ENCODE measurements around the gene IFT25. TPM values are rescaled to one million over a fixed set of nuclear protein-coding genes. Genes with fewer than 3 reads are reported as not detected.

The IFT25 gene
- total RNA-seq, 1 experiment from 2014 or later: 42.9 TPM

DNA sequence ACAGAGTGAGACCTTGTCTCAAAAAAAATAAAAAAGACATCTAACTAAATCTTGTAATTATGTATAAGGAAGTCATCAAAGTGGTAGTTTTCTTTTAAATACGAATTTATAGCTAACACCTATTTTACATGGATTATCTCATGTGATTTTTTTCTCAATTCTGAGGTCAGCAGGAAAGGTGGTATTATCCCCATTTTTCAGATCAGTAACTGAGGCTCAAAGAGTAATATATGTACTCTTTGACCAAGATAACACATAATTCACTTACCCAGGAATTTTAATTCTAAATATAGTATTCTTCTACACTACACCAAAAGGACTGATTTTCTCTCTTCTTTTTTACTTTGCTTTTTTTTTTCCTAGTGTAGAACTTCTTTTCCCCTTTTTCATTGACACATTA, 9.1 kb downstream of the IFT25 start:
- in situ Hi-C loops (cut with HindIII; ENCODE audit: low pct_unique_long_range_greater_than_20kb, low sequenced_read_pairs) (no loop called here), intact Hi-C loops (cut with micrococcal nuclease; ENCODE audit: unreplicated experiment) (no loop called here)
- DNase-seq (ENCODE audit: low read depth, low spot score): no peak
- Histone ChIP-seq H3K36me3 (ENCODE audit: control insufficient read depth, insufficient read depth, low read length) (no peaks in the 10 kb centered on the region), H3K4me3 (ENCODE audit: low read depth in 2 of 2, low read length in 2 of 2) (no peak overlapping the region), H3K9me3 (ENCODE audit: control insufficient read depth, insufficient read depth, low read depth, low read length) (peaks cover 15% of the 10 kb centered on the region; the same call in 1 of the 2 replicates), H3K27ac (ENCODE audit: low read length) (no peak overlapping the region), H3K27me3 (ENCODE audit: control insufficient read depth, insufficient read depth, low read length) (no peaks in the 10 kb centered on the region), H3K4me1 (ENCODE audit: control insufficient read depth, insufficient read depth, low read length) (no peaks in the 10 kb centered on the region)
- CTCF ChIA-PET: no interaction called here
- POLR2A ChIA-PET: no interaction called here
- TF ChIP-seq SIN3A (IDR thresholded peaks at IDR 0.05; ENCODE audit: borderline replicate concordance, insufficient read depth, low read depth, low read length) (no peak), REST (IDR thresholded peaks at IDR 0.05; ENCODE audit: insufficient read depth in 1 of 2, low read depth in 2 of 2, low read length in 1 of 2) (no peak), POLR2AphosphoS5 (IDR thresholded peaks at IDR 0.05; ENCODE audit: low read depth, low read length) (no peak), TCF7L2 (IDR thresholded peaks at IDR 0.05; ENCODE audit: low read depth, low read length) (no peak)
- TF ChIP-seq, protein P1, sequence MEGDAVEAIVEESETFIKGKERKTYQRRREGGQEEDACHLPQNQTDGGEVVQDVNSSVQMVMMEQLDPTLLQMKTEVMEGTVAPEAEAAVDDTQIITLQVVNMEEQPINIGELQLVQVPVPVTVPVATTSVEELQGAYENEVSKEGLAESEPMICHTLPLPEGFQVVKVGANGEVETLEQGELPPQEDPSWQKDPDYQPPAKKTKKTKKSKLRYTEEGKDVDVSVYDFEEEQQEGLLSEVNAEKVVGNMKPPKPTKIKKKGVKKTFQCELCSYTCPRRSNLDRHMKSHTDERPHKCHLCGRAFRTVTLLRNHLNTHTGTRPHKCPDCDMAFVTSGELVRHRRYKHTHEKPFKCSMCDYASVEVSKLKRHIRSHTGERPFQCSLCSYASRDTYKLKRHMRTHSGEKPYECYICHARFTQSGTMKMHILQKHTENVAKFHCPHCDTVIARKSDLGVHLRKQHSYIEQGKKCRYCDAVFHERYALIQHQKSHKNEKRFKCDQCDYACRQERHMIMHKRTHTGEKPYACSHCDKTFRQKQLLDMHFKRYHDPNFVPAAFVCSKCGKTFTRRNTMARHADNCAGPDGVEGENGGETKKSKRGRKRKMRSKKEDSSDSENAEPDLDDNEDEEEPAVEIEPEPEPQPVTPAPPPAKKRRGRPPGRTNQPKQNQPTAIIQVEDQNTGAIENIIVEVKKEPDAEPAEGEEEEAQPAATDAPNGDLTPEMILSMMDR (IDR thresholded peaks at IDR 0.05): no peak
- no TSS peak for BruUV-seq (replicated peaks)
- no peak for ATAC-seq

- intact Hi-C loops (cut with micrococcal nuclease; ENCODE audit: unreplicated experiment) (no loop called here), in situ Hi-C loops (cut with HindIII; ENCODE audit: low pct_unique_long_range_greater_than_20kb, low sequenced_read_pairs) (no loop called here)
- no TSS peak for BruUV-seq (replicated peaks)
- no peaks in the 10 kb centered on the region for H3K27me3 ChIP-seq (ENCODE audit: control insufficient read depth, insufficient read depth, low read length)
- no peak for TF ChIP-seq REST (IDR thresholded peaks at IDR 0.05; ENCODE audit: insufficient read depth in 1 of 2, low read depth in 2 of 2, low read length in 1 of 2)
- TF ChIP-seq POLR2AphosphoS5 (IDR thresholded peaks at IDR 0.05; ENCODE audit: low read depth, low read length): no peak
- no peak for TF ChIP-seq TCF7L2 (IDR thresholded peaks at IDR 0.05; ENCODE audit: low read depth, low read length)
- TF ChIP-seq SIN3A (IDR thresholded peaks at IDR 0.05; ENCODE audit: borderline replicate concordance, insufficient read depth, low read depth, low read length): no peak
- TF ChIP-seq, protein P1 (IDR thresholded peaks at IDR 0.05): no peak
- ChIA-PET POLR2A (interaction anchor here (0.6 to 1.0 kb wide), 2 partner anchors 10 to 555 kb away, joined by 3 to 7 read pairs; no protein-coding TSS in a partner anchor), CTCF (interaction anchor here (0.6 kb wide), 1 partner anchor 55 kb away, joined by 5 read pairs; no protein-coding TSS in a partner anchor)
- H3K9me3 ChIP-seq (ENCODE audit: control insufficient read depth, insufficient read depth, low read depth, low read length): peaks cover 15% of the 10 kb centered on the region; the same call in 1 of the 2 replicates
- no peaks in the 10 kb centered on the region for H3K36me3 ChIP-seq (ENCODE audit: control insufficient read depth, insufficient read depth, low read length)
- DNase-seq (ENCODE audit: low read depth, low spot score) (no peak), ATAC-seq (no peak)
- no peaks in the 10 kb centered on the region for H3K4me1 ChIP-seq (ENCODE audit: control insufficient read depth, insufficient read depth, low read length)
- H3K27ac ChIP-seq (ENCODE audit: low read length): no peak overlapping the region
- H3K4me3 ChIP-seq (ENCODE audit: low read depth in 2 of 2, low read length in 2 of 2): no peak overlapping the region
Observed at GRCh38 chr1:53934170-53934765, 11.2 kb downstream of the IFT25 start.

Measured in Panc1 (cell line).